GM10248 (cell line): Measurements from ENCODE around the gene MAP2.
A peak's percentile ranks its signal among the peaks of the same experiment; 100 is the strongest.

ENCODE experiments used
- CTCF ChIA-PET: fragments of 300-600 bp; sonication (Branson Sonifier 250); formaldehyde crosslinking; extraction: SDS; loops from one replicate; lab custom pipeline; 2021; ENCODE audit warnings: antibody characterized with exemption; lab: Yijun Ruan, JAX
- POLR2A ChIA-PET: fragments of 350-650 bp; sonication (Branson Sonifier 250); formaldehyde crosslinking; extraction: SDS; loops from one replicate; lab custom pipeline; 2020; ENCODE audit warnings: antibody characterized with exemption; lab: Yijun Ruan, JAX
- DNase-seq: peaks from one replicate; pipeline ENCODE4 v3.0.0; 2012; ENCODE audit errors: extremely low spot score
- CTCF ChIP-seq: IDR thresholded peaks from 2 replicates; pipeline ENCODE4 v1.5.1; 2012; ENCODE audit warnings: mild to moderate bottlenecking, low read depth; ENCODE audit errors: extremely low read depth, missing control alignments, control extremely low read depth

MAP2 gene

GRCh38 chr2:209563453-209563852 lies 139.6 kb downstream of the MAP2 start:
- TF ChIP-seq CTCF, result no peak
- CTCF ChIA-PET, result interaction anchor here (0.9 to 1.1 kb wide), 2 partner anchors 9 to 14 kb away, joined by 3 to 5 read pairs; no protein-coding TSS in a partner anchor
- POLR2A ChIA-PET, result no interaction called here
- no peak for DNase-seq

- ChIA-PET POLR2A (no interaction called here), CTCF (interaction anchor here (0.8 to 1.1 kb wide), 2 partner anchors 141 to 231 kb away, joined by 3 read pairs; partner anchors contain the start of gene MAP2)
- no peak for DNase-seq
These were observed 141.0 kb downstream of the MAP2 start for GRCh38 chr2:209564816-209565215.

GRCh38 chr2:209565896-209566582 lies 142.2 kb downstream of the MAP2 start:
- no peak for DNase-seq
- CTCF ChIA-PET, result interaction anchor here (1.1 to 1.3 kb wide), 2 partner anchors 11 to 142 kb away, joined by 3 to 6 read pairs; partner anchors contain the start of gene MAP2
- POLR2A ChIA-PET, result no interaction called here
- no peak for TF ChIP-seq CTCF

More at GRCh38 chr2:209564816-209565215, 141.0 kb downstream of the MAP2 start:
- no peak for TF ChIP-seq CTCF

GRCh38 chr2:209570194-209570593 lies 146.3 kb downstream of the MAP2 start:
- no peak for DNase-seq
- POLR2A ChIA-PET, result no interaction called here

GRCh38 chr2:209574515-209574914 lies 150.7 kb downstream of the MAP2 start:
- CTCF ChIA-PET, result interaction anchor here (0.7 to 1.7 kb wide), 3 partner anchors 22 to 243 kb away, joined by 3 to 6 read pairs (median 3); no protein-coding TSS in a partner anchor
- no peak for TF ChIP-seq CTCF
- no peak for DNase-seq
- POLR2A ChIA-PET, result no interaction called here

More at GRCh38 chr2:209570194-209570593, 146.3 kb downstream of the MAP2 start:
- CTCF ChIA-PET, result interaction anchor here (2.3 kb wide), 1 partner anchor 236 kb away, joined by 8 read pairs; no protein-coding TSS in a partner anchor
- TF ChIP-seq CTCF, result no peak

- POLR2A ChIA-PET, result no interaction called here
- TF ChIP-seq CTCF, result peak; percentile 26
- CTCF ChIA-PET, result interaction anchor here (0.7 to 5.1 kb wide), 9 partner anchors 10 to 1195 kb away, joined by 3 to 70 read pairs (median 4); no protein-coding TSS in a partner anchor
- peak; percentile 16 for DNase-seq
These were observed 153.8 kb downstream of the MAP2 start for GRCh38 chr2:209577376-209578357.
